ENCODE measurements around the gene HOXB3. TPM values are rescaled to one million over a fixed set of nuclear protein-coding genes. Genes with fewer than 3 reads are reported as not detected.

The HOXB3 gene
- total RNA-seq, 2 experiments from 2014 or later = 0.47 to 1.2 TPM

- intact Hi-C loops (cut with DNase I, micrococcal nuclease) = loop anchor here (1.0 to 5.0 kb wide), 3 partner anchors 31 to 37 kb away; no protein-coding TSS in a partner anchor
- peaks cover 43% of the 10 kb centered on the region for H3K4me1 Mint-ChIP-seq
- H3K27me3 Mint-ChIP-seq = peaks cover 59% of the 10 kb centered on the region
- H3K9me3 Mint-ChIP-seq (ENCODE audit: low read depth) = no peaks in the 10 kb centered on the region
- DNase-seq (peak; percentile 45), ATAC-seq (peak; percentile 60)
- POLR2A ChIA-PET = no interaction called here
- peak overlapping the region; percentile 47 for H3K27ac Mint-ChIP-seq
- peak overlapping the region; percentile 81 for H3K4me3 Mint-ChIP-seq
- CTCF ChIA-PET = interaction anchor here (0.6 to 1.1 kb wide), 5 partner anchors 12 to 270 kb away, joined by 3 to 4 read pairs (median 3); partner anchors contain the start of gene HOXB3
- peaks cover 2% of the 10 kb centered on the region for H3K36me3 Mint-ChIP-seq (ENCODE audit: low read depth)
Observed at GRCh38 chr17:48578616-48579470, 11.2 kb downstream of the HOXB3 start.

DNA sequence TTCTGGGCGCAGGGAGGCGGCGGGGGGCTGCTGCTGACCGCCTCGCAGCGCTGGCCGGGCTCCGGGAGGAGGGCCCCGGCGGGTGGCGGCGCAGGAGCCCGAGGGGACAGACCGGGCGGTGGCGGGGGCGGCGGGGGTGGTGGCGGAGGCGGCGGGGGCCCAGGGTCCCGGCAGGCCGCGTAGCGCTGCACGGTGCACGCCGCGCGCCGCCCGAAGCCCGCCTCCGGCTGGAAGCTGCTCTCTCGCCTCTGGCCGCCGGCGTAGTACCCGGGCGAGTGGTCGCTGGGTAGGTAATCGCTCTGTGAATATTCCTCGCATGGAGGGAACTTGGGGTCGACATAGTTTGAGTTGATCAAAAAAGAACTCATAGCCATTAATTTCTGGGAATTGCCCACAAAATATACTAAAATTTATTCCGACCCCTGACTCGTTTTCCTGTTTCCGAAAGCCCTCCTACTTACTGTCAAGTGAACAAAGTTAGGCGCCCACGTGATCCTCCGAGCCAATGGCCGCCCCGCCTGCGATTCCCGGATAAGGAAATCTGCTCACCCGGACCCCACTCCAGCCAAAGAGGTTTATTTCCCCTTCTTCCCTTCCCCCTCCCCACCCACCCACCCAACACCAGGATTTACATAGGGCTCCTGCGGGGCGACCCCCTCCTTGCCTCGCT is 12.0 kb downstream of the HOXB3 start, which contains the start of gene HOXB4:
Gene HOXB4 (minus strand): TSS at position 405 of the 670 bp plus-strand sequence. CDS start 31 bp downstream, at position 374.
- Mint-ChIP-seq H3K27me3 (peaks cover 52% of the 10 kb centered on the region), H3K27ac (peak within 1 kb of the TSS; percentile 47), H3K9me3 (ENCODE audit: low read depth) (no peaks in the 10 kb centered on the region), H3K4me3 (peak within 1 kb of the TSS; percentile 81), H3K4me1 (peaks cover 43% of the 10 kb centered on the region), H3K36me3 (ENCODE audit: low read depth) (peaks cover 2% of the 10 kb centered on the region)
- POLR2A ChIA-PET = no interaction called here
- CTCF ChIA-PET = interaction anchor here (0.6 to 1.1 kb wide), 6 partner anchors 12 to 327 kb away, joined by 3 to 4 read pairs (median 3); partner anchors contain the start of gene HOXB3
- intact Hi-C loops (cut with DNase I, micrococcal nuclease) = loop anchor here (1.0 to 5.0 kb wide), 3 partner anchors 32 to 36 kb away; no protein-coding TSS in a partner anchor
- ATAC-seq (peak; percentile 72), DNase-seq (peak; percentile 80)

- Mint-ChIP-seq H3K36me3 (ENCODE audit: low read depth) (peaks cover 2% of the 10 kb centered on the region), H3K9me3 (ENCODE audit: low read depth) (no peaks in the 10 kb centered on the region), H3K27ac (no peak overlapping the region), H3K4me3 (peak overlapping the region; percentile 81), H3K27me3 (peaks cover 46% of the 10 kb centered on the region), H3K4me1 (peaks cover 39% of the 10 kb centered on the region)
- ATAC-seq (peak; percentile 4), DNase-seq (no peak)
- intact Hi-C loops (cut with DNase I, micrococcal nuclease) = loop anchor here in 1 of 2 experiments (5.0 kb wide), 1 partner anchor 35 kb away; no protein-coding TSS in a partner anchor
- ChIA-PET POLR2A (no interaction called here), CTCF (interaction anchor here (0.6 kb wide), 2 partner anchors 253 to 327 kb away, joined by 3 read pairs; no protein-coding TSS in a partner anchor)
Observed at GRCh38 chr17:48577330-48577945, 12.6 kb downstream of the HOXB3 start.

GRCh38 chr17:48576479-48577309 is 13.3 kb downstream of the HOXB3 start:
- H3K4me3 Mint-ChIP-seq = peak overlapping the region; percentile 81
- peaks cover 40% of the 10 kb centered on the region for H3K27me3 Mint-ChIP-seq
- POLR2A ChIA-PET = no interaction called here
- intact Hi-C loops (cut with DNase I, micrococcal nuclease) = loop anchor here in 1 of 2 experiments (5.0 kb wide), 1 partner anchor 34 kb away; no protein-coding TSS in a partner anchor
- CTCF ChIA-PET = interaction anchor here (0.6 to 0.7 kb wide), 3 partner anchors 38 to 243 kb away, joined by 3 to 4 read pairs (median 3); no protein-coding TSS in a partner anchor
- no peak overlapping the region for H3K27ac Mint-ChIP-seq
- H3K9me3 Mint-ChIP-seq (ENCODE audit: low read depth) = no peaks in the 10 kb centered on the region
- DNase-seq = no peak
- peaks cover 36% of the 10 kb centered on the region for H3K4me1 Mint-ChIP-seq
- no peak for ATAC-seq
- H3K36me3 Mint-ChIP-seq (ENCODE audit: low read depth) = peaks cover 2% of the 10 kb centered on the region

GRCh38 chr17:48575673-48576478 is 14.2 kb downstream of the HOXB3 start:
- intact Hi-C loops (cut with DNase I, micrococcal nuclease) = loop anchor here in 1 of 2 experiments (5.0 kb wide), 1 partner anchor 34 kb away; no protein-coding TSS in a partner anchor

DNA sequence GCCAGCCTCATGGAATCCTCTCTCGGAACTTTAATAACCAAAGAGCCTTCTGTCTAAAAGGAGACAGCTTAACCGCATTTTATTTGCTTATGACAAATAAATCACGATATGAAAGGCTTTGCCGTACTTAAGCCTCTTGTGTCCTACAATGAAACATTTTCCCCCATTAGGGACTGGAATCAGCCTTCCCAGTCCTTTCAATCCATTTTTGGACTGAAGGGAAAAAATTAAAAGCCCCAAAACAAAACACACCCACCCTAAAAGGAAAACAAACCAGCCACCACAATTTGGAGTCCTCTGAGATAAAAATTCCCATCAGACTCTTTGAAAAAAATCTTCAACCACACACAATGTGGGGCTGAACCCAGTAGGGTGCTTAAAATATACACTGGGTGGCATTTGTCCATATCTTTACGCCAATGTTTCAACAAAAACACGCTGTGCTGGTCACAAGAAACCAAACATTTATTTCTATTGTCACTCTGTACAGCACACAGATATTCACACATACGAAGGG is 14.9 kb downstream of the HOXB3 start:
- Mint-ChIP-seq H3K9me3 (ENCODE audit: low read depth) (no peaks in the 10 kb centered on the region), H3K4me3 (no peak overlapping the region), H3K36me3 (ENCODE audit: low read depth) (peaks cover 2% of the 10 kb centered on the region), H3K27me3 (peaks cover 27% of the 10 kb centered on the region), H3K27ac (no peak overlapping the region), H3K4me1 (peaks cover 24% of the 10 kb centered on the region)
- CTCF ChIA-PET = interaction anchor here (0.6 to 1.2 kb wide), 7 partner anchors 38 to 495 kb away, joined by 3 to 4 read pairs (median 3); no protein-coding TSS in a partner anchor
- ATAC-seq = no peak
- intact Hi-C loops (cut with DNase I, micrococcal nuclease) = loop anchor here in 1 of 2 experiments (5.0 kb wide), 1 partner anchor 33 kb away; no protein-coding TSS in a partner anchor
- POLR2A ChIA-PET = no interaction called here
- DNase-seq = no peak

More at GRCh38 chr17:48575673-48576478, 14.2 kb downstream of the HOXB3 start:
- H3K9me3 Mint-ChIP-seq (ENCODE audit: low read depth) = no peaks in the 10 kb centered on the region
- H3K4me1 Mint-ChIP-seq = peaks cover 31% of the 10 kb centered on the region
- no peak overlapping the region for H3K4me3 Mint-ChIP-seq
- H3K36me3 Mint-ChIP-seq (ENCODE audit: low read depth) = peaks cover 2% of the 10 kb centered on the region
- ChIA-PET CTCF (interaction anchor here (0.6 to 0.7 kb wide), 3 partner anchors 38 to 242 kb away, joined by 3 to 4 read pairs (median 3); no protein-coding TSS in a partner anchor), POLR2A (no interaction called here)
- no peak for ATAC-seq
- H3K27me3 Mint-ChIP-seq = peaks cover 32% of the 10 kb centered on the region
- no peak for DNase-seq
- no peak overlapping the region for H3K27ac Mint-ChIP-seq

DNA sequence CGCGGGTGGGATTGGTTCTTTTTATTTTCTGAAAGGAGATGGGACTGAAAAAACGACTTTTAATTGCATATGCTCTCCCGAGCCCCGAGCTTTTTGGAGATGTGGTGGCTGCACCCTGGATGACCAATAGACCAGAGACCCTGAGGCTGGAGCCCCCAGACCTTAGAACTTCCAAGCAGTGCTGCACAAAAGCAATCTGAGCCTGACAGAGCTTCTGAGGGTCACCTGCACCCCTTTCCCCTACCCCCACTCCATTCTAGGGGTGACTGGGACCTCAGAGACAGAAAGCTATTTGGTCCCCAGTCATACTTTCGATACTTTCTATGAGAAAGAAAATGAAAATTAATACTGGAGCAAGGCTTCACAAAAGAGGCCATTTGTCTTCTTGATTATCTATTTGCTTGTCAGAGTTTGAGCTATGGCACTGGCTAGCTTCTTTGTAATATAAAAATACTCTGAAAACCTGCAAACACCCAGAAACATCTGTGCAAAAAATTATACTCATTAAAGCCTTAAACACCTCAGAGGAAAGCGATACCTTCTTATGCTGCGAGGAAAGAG is 15.5 kb downstream of the HOXB3 start:
- no peak overlapping the region for H3K4me3 Mint-ChIP-seq
- no peak overlapping the region for H3K27ac Mint-ChIP-seq
- H3K27me3 Mint-ChIP-seq = peaks cover 24% of the 10 kb centered on the region
- ChIA-PET POLR2A (interaction anchor here (0.7 kb wide), 1 partner anchor 253 kb away, joined by 3 read pairs; no protein-coding TSS in a partner anchor), CTCF (interaction anchor here (0.5 to 1.2 kb wide), 9 partner anchors 38 to 722 kb away, joined by 3 to 5 read pairs (median 3); no protein-coding TSS in a partner anchor)
- H3K4me1 Mint-ChIP-seq = peaks cover 21% of the 10 kb centered on the region
- DNase-seq (no peak), ATAC-seq (no peak)
- peaks cover 2% of the 10 kb centered on the region for H3K36me3 Mint-ChIP-seq (ENCODE audit: low read depth)
- intact Hi-C loops (cut with DNase I, micrococcal nuclease) = loop anchor here in 1 of 2 experiments (5.0 kb wide), 1 partner anchor 32 kb away; no protein-coding TSS in a partner anchor
- H3K9me3 Mint-ChIP-seq (ENCODE audit: low read depth) = no peaks in the 10 kb centered on the region

DNA sequence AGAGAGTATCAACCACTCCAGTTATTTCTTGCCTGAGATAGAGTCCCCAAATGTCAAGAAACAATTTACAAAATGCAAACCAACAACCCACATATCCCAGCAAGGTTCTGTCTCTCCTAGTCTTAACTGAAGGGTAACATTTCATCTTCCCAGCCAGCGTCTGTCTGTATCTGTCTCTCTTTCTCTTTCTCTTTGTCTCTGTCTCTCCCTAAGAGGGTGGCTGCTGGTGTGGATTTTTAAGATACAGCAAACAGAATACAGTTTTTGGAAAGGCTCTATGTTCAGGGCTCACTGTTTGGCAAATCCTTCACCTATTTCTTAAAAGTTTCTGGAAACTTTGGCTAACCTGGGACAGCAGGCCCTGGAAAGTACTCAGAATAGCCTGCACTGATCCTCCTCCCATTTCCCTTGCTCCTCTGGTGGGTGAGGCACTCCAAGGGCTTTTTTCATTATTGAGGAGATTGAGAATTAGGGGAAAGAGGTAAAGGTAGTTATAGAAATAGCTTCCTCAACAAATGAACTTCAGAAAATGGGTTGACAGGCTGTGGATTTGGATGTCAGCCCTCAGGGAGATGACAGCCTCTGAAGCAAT is 18.1 kb downstream of the HOXB3 start:
- Mint-ChIP-seq H3K27me3 (peaks cover 21% of the 10 kb centered on the region), H3K9me3 (ENCODE audit: low read depth) (no peaks in the 10 kb centered on the region), H3K36me3 (ENCODE audit: low read depth) (peaks cover 2% of the 10 kb centered on the region), H3K4me1 (peaks cover 10% of the 10 kb centered on the region), H3K4me3 (no peak overlapping the region), H3K27ac (no peak overlapping the region)
- CTCF ChIA-PET = no interaction called here
- intact Hi-C loops (cut with DNase I, micrococcal nuclease) = no loop called here
- ATAC-seq (no peak), DNase-seq (no peak)
- POLR2A ChIA-PET = no interaction called here
